ENCODE results near the gene CEP78.

CEP78 gene

GRCh38 chr9:78307360-78307759, 71.5 kb downstream of the CEP78 start:
- DNase-seq (ENCODE audit: low spot score) (no peak), FAIRE-seq (no peak)

- no peak for FAIRE-seq
- no peak for DNase-seq (ENCODE audit: low spot score)
These were observed 73.2 kb downstream of the CEP78 start for GRCh38 chr9:78309066-78309465.

DNA sequence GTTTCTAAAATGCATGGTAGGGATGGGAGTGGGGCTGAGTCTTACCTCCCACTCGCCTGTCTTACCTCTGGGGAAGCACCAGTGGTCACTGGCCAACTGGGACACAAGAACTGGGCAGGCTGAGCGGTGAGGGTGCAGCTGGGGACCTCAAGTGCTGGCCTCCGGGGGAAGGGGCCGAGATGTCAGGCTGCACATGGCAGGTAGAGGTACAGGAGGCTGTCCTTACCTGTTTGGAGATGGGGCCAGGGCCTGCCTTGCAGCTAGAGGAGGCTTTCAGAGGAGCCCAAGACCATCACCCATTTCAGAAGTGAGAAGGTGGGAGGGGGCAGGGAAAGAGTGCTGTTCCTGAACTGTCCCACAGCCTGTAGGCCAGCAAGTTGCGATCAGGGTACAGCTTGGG, 75.2 kb downstream of the CEP78 start:
- no peak for DNase-seq (ENCODE audit: low spot score)
- no peak for FAIRE-seq

DNA sequence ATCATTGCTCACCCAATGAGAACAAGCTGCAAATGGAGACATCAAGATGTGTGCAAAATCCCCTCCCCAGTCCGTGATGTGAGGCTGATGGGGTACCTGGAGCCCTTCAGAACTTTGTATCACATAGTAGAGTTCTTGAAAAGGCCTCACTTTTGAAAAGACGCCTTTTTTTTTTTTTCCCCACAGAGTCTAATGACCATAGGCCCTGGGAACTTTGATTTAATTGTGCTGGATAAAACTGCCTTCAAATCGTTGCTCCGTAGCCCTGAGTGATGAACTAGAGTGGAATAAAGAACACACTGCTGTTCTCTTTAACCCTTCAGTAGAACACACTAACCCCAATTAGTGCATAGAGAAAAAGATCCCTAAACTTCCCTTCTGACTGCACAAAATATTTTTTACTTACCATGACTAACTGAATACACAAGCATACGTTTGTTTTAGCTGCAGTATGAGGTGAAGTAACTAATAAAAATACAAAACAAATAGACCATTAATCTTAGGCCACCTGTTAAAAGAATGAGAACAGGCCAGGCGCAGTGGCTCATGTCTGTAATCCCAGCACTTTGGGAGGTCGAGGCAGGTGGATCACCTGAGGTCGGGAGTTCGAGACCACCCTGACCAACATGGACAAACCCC, 76.1 kb downstream of the CEP78 start:
- DNase-seq (ENCODE audit: low spot score) (no peak), FAIRE-seq (no peak)

DNA sequence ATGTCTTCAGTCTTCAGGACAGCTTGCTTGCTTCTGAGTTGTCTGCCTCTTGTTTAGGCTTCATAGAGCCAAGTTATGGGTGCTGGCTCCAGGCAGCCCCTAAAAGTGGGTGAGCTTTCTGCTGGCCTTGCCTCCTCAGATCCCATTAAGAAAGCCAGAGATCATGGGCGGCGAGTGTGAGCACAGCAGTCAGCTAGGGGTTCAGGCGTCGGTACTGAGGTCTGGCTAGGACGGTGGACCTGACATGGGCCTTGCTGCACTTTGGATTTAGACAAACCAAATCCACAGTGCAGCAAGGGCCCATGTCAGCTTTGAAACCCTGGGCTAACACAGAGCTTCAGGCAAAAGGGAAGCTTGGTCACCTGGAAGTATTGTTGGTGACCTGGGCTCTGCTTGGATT, 78.7 kb downstream of the CEP78 start:
- FAIRE-seq (no peak), DNase-seq (ENCODE audit: low spot score) (no peak)

DNA sequence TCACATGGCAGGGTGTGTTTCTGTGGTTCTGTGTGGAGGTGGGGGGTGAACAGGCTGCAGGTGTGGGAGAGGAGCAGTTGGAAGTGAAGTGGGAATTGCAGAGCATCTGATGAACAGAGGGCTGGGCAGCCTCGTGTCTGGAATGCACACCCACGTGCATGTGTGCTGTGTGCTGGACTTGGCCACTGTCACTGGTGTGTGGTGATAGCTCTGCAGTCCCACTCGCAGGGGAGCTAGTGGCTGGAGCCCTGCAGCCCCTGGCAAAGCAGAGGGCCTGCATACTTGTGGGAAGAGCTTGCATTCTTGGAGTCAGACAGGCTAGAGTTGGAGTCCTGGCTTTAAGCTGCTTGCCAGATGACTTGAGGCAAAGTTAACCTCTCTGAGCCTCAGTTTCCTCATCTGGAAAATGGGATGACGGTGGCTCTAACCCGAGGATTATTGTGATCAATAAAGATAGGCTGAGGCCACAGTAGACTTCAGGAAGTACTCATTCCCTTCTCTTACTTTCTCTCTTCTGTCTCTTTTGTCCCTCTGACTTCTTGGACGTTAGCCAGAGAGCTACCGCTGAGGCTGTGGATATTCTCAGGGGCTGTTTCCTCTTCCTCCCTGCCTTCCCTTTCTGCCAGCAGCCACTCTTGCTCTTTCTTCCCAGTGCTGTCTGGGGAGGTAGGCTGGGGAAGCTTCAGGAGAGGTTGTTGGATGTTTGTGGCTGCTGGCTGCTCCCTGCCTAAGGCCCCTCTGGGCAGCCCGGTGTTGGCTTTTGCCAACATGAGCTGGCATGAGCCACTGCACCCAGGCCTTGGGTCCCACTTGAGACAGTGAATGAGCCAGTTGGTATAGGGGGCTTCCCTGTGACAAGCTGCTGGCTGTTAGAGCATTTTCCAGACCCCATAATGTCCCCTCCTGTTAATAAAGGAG, 79.3 kb downstream of the CEP78 start:
- DNase-seq (ENCODE audit: low spot score) (no peak), FAIRE-seq (no peak)

DNA sequence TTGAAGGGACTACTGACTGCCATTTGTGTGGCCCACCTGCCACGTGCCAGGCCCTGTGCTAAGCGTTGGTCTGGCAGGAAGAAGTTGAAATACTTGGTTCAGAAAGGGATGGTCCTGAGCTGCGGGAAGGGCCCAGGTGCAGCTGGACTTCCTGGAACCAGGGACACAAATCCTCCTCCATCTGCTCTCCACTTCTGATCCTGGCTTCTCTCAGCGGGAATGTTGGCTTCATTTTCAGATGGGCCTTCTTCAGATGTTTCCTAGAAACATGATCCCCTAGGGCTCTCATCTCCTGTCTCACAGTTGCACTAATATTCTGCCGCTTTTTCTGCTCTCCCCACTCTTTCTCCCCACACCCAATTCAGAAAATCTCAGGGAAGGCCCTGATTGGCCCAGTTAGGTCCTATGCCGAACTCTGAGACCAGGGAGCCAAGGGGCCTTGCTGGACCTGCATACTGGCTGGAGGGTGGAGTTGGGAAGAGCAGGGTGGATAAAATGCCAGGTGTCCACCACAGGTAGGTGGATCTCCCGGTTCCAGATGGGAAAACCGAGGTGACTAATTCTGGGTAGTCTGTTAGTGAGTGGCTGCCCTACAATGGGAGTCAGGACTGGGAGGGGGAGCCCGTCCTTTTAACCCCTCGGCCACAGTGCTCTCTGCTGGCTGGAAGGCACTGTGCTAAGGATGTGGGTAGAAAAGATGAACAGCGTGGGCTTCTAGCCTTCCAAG, 80.5 kb downstream of the CEP78 start:
- DNase-seq (ENCODE audit: low spot score) (no peak), FAIRE-seq (no peak)

DNA sequence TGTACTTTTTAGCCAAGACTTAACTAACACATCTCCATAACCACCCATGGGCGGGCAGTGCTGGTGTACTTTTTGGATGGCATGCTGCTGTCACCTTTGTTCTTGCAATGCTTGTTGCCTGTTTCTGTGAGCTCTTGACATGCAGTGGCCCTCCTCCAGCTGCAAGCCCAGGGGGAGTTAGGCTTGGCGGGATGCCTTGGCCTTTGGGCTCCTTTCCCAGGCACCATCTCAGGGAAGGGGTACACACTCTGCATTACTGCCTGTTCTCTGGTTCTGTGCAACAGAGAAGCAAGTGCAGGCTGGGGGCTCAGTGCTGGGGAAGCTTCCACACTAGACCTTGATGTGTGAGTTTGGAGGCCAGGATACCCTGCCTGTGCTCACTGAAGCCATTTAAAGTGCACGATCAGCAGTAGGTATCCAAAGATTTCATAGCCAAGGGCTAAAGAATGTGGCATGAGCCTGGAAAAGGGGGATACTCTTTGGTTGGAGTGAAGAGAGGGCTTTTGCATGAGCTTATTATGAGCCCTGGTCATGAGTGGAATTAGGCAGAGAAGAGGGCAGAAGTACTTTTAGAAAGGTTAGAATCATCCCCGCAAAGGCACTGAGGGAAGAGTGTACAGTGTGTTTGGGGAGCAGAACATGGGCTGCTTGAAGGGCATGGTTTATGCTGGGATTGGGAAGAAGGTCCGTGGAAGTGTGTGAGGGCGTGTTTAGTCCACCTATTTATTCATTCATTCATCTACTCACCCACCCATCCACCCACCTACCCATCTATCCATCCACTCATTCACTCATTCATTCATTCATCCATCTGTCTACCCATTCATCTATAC, 83.5 kb downstream of the CEP78 start:
- FAIRE-seq (no peak), DNase-seq (ENCODE audit: low spot score) (no peak)

GRCh38 chr9:78320030-78320693, 84.3 kb downstream of the CEP78 start:
- no peak for DNase-seq (ENCODE audit: low spot score)
- FAIRE-seq: peak; percentile 93

DNA sequence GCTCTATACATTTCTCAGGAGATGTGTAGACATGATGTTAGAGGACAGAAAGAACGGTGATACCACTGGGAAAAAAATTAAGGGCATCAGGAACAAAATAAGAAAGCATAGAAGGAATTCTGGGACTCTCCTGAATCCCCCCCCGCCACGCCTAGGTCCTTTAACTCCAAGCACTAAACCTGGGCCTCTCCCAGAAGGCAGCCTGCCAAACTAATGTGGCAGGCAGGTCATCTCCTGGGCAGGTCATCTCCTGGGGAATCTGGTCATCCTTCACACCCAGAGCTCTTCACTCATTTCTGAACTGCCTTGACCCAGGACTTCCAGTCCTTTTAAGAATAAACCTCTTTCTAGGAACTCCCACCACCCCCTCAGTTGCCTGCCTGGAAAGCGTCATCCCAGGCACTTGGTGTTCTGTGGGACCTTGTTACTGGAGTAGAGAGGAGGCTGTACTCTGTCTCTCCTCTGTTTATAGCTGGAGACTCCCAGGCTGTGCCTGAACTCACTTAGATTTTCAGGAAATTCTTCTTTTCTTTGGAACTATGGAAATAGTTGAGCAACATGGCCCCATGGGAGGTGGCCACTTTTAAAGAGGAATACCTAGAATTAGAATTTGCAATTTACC, 85.1 kb downstream of the CEP78 start:
- DNase-seq (ENCODE audit: low spot score) (no peak), FAIRE-seq (no peak)

GRCh38 chr9:78321505-78321904, 85.6 kb downstream of the CEP78 start:
- FAIRE-seq: no peak
- no peak for DNase-seq (ENCODE audit: low spot score)

DNA sequence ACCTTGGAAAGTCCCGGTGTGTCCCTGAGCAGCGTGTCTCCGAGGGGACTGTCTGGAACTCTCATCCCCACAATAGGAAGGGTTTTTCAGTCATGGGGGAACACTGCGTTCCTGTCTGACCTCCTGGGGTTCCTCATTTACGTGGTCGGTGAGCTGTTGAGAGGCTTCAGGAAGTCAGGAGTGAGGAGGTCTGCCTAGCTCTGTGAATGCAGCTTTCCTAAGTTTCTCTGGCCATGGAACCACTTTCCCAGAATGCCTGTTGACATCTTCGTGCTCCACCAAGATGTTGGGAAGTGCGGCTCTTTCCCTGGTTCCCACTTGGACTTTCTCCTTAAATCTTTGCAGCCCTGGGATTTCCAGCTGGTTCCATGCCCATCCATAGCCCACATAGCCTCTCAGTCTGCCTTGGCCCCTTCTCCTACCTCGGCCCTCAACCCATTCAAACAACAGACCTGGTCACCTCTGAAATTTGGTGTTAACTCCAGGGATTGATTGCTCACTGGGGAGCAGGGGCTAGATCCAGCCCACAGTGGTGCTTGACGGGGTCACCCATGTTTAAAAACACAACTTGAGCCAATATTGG, 88.3 kb downstream of the CEP78 start:
- DNase-seq (ENCODE audit: low spot score): no peak
- no peak for FAIRE-seq

GRCh38 chr9:78324682-78325081, 88.8 kb downstream of the CEP78 start:
- FAIRE-seq (no peak), DNase-seq (ENCODE audit: low spot score) (no peak)

GRCh38 chr9:78325343-78325742, 89.5 kb downstream of the CEP78 start:
- DNase-seq (ENCODE audit: low spot score): no peak
- no peak for FAIRE-seq

GRCh38 chr9:78325846-78326360, 90.0 kb downstream of the CEP78 start:
- FAIRE-seq (no peak), DNase-seq (ENCODE audit: low spot score) (no peak)

DNA sequence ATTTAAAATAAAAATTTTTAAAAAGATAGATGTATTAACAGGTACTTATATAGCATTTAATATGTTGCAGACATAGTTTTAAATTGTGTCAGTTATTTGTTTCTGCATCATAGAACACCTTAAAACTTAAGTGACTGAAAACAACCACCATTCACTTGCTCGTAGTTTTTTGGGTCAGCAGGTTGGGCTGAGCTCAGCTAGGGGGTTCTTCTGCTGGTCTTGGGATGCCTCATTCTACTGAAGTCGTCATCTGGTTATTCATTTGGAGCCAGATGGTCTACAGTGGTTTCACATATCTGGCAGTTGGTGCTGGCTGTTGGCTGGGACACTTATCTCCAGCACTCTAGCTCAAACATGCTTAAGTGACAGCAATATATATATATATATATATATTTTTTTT, 90.7 kb downstream of the CEP78 start:
- FAIRE-seq (no peak), DNase-seq (ENCODE audit: low spot score) (no peak)

Data from urothelium cell line (cell line).